ENCODE measurements around the gene HDAC9. TPM values are rescaled to one million over a fixed set of nuclear protein-coding genes. Genes with fewer than 3 reads are reported as not detected.

Gene HDAC9
- total and polyA plus RNA-seq, 11 donors = 4.8 to 62.9 (median 30.6) TPM

- Histone ChIP-seq H3K4me3 (no peak overlapping the region), H3K4me1 (peaks cover 0 to 20% (median 9%) of the 10 kb centered on the region in 12 donors), H3K27me3 (no peaks in the 10 kb centered on the region), H3K9me3 (peaks cover 0 to 8% (median 0%) of the 10 kb centered on the region in 12 donors), H3K36me3 (no peaks in the 10 kb centered on the region), H3K27ac (no peak overlapping the region)
- ATAC-seq (no peak), DNase-seq (no peak)
- intact Hi-C loops (cut with DNase I) = no loop called here
- TF ChIP-seq POLR2A (IDR thresholded peaks at IDR 0.05) (no peak), CTCF (IDR thresholded peaks at IDR 0.05) (no peak)
- WGBS, 4 donors = 86 to 90% (median 88%) methylated on average over 3 of the region's 3 CpGs
These were observed 33.6 kb upstream of the HDAC9 start for GRCh38 chr7:18461785-18462467.

GRCh38 chr7:18464830-18465229, 30.7 kb upstream of the HDAC9 start:
- H3K27ac ChIP-seq = no peak overlapping the region
- H3K9me3 ChIP-seq = peaks cover 0 to 8% (median 0%) of the 10 kb centered on the region in 12 donors
- no peak overlapping the region for H3K4me3 ChIP-seq
- no peaks in the 10 kb centered on the region for H3K36me3 ChIP-seq
- ATAC-seq (no peak), DNase-seq (no peak)
- TF ChIP-seq POLR2A (IDR thresholded peaks at IDR 0.05) = no peak
- TF ChIP-seq CTCF (IDR thresholded peaks at IDR 0.05) = no peak
- H3K4me1 ChIP-seq = no peaks in the 10 kb centered on the region
- WGBS, 4 donors = 96 to 98% (median 98%) methylated on average over 1 of the region's 1 CpG
- no peaks in the 10 kb centered on the region for H3K27me3 ChIP-seq
- intact Hi-C loops (cut with DNase I) = no loop called here

- peaks cover 0 to 11% (median 0%) of the 10 kb centered on the region in 12 donors for H3K4me1 ChIP-seq
- ATAC-seq (no peak), DNase-seq (no peak)
- no peak overlapping the region for H3K4me3 ChIP-seq
- H3K36me3 ChIP-seq = no peaks in the 10 kb centered on the region
- whole genome bisulfite sequencing, 4 donors = 71 to 79% (median 74%) methylated on average over 1 of the region's 1 CpG
- intact Hi-C loops (cut with DNase I) = no loop called here
- H3K27me3 ChIP-seq = no peaks in the 10 kb centered on the region
- no peak for TF ChIP-seq CTCF (IDR thresholded peaks at IDR 0.05)
- no peak for TF ChIP-seq POLR2A (IDR thresholded peaks at IDR 0.05)
- H3K9me3 ChIP-seq = peaks cover 0 to 8% (median 0%) of the 10 kb centered on the region in 12 donors
- H3K27ac ChIP-seq = no peak overlapping the region
These were observed 28.5 kb upstream of the HDAC9 start for GRCh38 chr7:18467011-18467410.

GRCh38 chr7:18468795-18469194, 26.8 kb upstream of the HDAC9 start:
- DNase-seq (no peak), ATAC-seq (no peak)
- Histone ChIP-seq H3K27me3 (no peaks in the 10 kb centered on the region), H3K9me3 (peaks cover 0 to 8% (median 0%) of the 10 kb centered on the region in 12 donors), H3K27ac (no peak overlapping the region), H3K36me3 (no peaks in the 10 kb centered on the region), H3K4me3 (no peak overlapping the region), H3K4me1 (peaks cover 0 to 13% (median 0%) of the 10 kb centered on the region in 12 donors)
- intact Hi-C loops (cut with DNase I) = no loop called here
- TF ChIP-seq CTCF (IDR thresholded peaks at IDR 0.05) (no peak), POLR2A (IDR thresholded peaks at IDR 0.05) (no peak)
